NCI-H526 treated with DMSO at 0.1 percent for 48 hours (cell line): ENCODE results near the gene SLC2A9.

Source experiments
- DNase-seq: peaks from one replicate; lab custom pipeline; 2025; lab: John Stamatoyannopoulos, UW

The SLC2A9 gene

DNA sequence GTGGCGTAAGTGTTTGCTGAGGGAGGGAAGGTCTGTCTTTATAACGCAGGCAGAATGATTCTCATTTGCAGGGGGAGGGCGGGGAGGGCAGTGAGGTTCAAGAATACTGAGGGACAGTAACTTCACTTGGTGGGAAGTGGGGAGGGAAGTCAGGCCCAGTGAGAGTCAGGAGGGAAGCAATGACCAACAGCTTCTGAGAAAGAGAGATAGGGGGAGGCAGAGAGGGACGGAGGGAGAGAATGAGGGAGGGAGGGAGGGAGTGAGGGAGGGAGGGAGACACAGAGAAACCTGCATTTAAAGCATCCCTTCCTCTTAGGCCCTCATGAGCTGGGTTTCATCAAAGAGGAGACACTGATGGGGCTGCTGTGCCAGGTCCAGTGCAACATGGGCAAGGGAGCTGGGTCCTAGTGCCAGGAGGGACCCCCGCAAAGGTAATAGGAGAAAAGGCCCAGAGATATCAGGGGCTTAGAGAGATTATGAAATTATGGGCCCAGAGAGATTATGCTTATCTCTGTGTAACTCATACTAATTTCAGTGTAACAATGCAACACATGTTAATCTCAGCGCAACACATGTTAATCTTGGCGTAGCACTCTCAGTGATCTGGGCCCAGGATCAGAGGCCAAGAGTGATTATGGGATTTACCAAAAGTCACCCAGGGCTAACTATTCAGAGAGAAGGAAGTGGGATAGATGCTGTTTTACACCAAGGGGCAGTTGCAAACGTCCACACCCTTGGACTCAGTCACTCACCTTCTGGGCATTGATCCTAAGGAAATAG lies 127.8 kb downstream of the SLC2A9 start:
- DNase-seq, result no peak

DNA sequence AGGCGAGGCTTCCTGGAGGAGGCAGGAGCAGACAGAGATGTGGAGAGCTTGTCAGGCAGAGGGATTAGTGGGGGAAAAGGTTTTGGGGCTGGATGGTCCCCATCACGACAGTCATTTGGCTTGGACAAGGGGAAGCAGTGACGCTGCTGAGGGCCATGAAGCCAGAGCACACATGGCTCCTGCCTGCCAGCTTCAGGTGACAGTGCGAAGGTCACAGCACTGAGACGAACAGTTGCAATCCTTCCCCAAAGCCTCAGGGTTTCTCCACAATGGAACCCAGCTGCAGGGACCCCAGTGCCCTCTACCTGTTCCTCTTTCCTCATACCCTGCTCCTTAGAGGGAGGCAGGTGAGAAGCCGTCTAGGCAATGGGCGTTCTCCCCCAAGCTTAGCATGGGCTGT lies 129.6 kb downstream of the SLC2A9 start:
- DNase-seq, result no peak

DNA sequence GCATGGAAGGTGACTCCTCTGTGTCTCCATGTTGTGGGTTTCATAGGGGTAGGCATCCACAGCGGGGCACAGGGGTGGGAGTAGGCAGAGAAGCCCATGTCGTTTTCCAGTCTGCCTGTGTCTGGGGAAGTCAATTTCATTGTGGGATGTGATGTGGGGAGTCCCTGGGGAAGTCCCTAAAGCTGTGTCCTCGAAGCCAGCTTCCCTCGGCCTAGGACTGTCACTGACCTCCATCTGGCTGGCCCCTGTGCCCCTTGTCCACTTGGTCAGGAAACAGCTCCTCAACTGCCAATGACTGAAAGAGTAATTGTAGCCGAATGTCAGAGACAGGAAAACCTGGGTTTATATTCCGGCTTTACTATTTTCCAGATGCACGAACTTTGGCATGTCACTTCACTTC lies 130.2 kb downstream of the SLC2A9 start:
- DNase-seq, result no peak

- no peak for DNase-seq
Observed at GRCh38 chr4:9889306-9889705, 132.0 kb downstream of the SLC2A9 start.

DNA sequence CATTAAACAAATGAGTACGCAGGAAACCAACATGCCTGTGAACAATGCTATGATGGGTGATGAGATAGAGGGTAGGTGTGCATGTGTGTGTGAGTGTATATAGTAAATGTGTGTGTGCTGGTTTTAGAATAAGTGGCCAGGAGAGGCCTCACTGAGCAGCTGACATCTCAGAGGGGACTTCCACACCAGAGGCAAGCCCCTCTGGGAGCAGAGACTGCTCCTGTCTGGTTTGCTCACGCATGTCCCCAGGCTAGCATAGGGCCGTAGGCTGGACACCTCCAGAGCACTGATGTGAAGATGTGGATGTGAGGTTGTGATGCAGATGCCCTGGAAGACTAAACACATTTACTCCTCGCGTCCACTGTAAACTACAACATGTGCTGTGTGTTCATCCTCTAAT lies 135.3 kb downstream of the SLC2A9 start:
- no peak for DNase-seq

- no peak for DNase-seq
Observed at GRCh38 chr4:9880406-9881197, 140.7 kb downstream of the SLC2A9 start.

- no peak for DNase-seq
Observed at GRCh38 chr4:9877123-9877522, 144.2 kb downstream of the SLC2A9 start.

GRCh38 chr4:9875516-9875915 lies 145.8 kb downstream of the SLC2A9 start:
- DNase-seq, result no peak

- DNase-seq, result no peak
Observed at GRCh38 chr4:9874385-9874784, 146.9 kb downstream of the SLC2A9 start.

DNA sequence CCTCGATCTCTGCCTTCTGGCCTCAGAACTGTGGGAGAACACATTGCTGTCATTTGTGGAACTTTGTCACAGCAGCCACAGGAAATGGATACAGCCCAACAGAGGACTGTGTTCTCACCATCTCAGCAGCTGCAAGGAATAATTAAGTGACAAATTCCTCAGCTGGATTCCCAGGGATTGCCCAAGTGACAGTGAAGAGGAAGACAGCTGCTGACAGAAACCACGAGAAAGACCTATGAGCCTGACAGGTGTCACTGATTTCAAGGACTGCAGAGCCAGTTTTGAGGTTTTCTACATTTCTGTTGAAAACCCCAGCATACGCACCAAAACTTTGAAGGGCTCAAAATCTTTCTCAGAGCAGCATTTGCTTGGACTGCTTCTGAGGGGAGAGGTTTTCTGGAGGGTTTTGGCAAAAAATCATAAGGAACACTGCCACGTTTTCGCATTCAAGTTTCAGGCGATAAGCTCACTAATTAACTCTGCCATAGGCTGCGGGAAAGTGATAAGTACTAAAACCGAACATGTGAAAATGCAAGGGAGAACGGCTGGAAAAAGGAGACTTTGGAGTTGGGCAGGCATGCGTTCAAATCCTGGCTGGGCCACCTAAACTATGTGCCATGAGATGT lies 151.0 kb downstream of the SLC2A9 start:
- DNase-seq, result no peak

DNA sequence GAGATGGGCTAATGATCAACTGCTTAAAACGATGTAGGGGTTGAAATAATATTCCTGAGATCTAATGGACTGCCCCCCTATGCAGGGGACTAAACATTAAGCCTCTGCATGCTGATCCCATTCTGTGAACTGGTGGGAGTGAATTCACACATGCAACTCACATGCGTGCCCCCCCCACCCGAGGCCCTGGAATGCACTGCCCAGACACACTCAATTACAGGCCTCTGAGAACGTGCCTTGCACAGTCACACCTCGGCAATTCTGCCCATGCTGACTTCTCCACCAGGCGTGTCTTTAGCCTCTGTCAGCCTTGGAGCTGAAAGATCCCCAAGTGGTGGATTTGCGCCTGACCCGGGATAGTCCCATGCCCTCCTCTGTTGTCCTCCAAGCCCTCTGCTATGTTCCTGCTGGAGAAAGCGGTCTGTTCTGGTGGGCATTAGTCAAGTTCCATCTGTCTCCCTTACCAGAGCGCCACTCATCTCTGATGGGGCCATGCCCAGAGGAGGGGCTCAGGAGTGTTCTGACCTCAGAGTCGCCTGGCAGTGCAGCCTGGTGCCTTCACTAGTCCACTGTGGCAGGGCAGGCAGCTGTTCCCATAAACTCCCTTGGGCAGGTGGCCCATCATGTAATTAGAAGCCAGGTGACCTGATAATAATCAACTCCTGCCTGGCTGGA lies 153.4 kb downstream of the SLC2A9 start:
- DNase-seq, result no peak

GRCh38 chr4:9866931-9867330 lies 154.4 kb downstream of the SLC2A9 start:
- no peak for DNase-seq

GRCh38 chr4:9861561-9861960 lies 159.7 kb downstream of the SLC2A9 start:
- no peak for DNase-seq

- DNase-seq, result no peak
Observed at GRCh38 chr4:9859810-9860209, 161.5 kb downstream of the SLC2A9 start.

- DNase-seq, result no peak
Observed at GRCh38 chr4:9849538-9849920, 171.8 kb downstream of the SLC2A9 start.

DNA sequence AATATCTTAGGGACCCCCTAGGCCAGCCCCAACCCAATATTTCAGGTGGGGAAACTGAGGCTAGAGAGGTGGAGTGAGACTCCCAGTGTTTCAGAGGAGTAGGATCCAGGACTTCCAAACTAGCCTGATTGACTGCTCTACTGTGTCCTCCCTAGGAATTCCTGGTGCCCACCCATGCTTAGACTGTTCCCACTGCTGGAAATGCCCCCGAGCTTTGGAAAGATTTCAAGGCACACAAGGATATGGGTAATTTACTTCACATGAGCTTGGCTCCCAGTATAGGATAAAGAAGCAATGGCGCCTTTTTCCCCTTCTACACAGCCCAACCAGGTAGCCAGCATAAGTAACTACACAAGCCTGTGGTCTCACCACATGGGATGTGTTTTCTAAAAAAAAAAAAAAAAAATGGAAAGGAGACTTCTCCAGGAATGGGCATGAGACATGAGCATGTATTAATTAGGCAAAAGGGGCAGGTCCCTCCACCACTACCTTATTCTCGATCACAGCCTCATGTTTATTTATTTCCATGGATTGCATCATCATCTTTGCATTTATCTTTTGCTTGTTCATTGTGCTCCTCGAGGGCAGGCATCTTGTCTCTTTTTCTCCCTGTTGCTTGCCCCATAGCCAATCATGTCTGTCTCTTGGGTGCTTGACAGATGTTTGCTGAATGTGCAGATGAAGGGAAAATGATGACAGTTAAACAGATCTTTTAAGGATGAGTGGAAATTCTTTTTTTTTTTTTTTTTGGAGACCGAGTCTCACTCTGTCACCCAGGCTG lies 173.1 kb downstream of the SLC2A9 start:
- DNase-seq, result no peak

GRCh38 chr4:9845791-9846493 lies 175.4 kb downstream of the SLC2A9 start:
- DNase-seq, result no peak

DNA sequence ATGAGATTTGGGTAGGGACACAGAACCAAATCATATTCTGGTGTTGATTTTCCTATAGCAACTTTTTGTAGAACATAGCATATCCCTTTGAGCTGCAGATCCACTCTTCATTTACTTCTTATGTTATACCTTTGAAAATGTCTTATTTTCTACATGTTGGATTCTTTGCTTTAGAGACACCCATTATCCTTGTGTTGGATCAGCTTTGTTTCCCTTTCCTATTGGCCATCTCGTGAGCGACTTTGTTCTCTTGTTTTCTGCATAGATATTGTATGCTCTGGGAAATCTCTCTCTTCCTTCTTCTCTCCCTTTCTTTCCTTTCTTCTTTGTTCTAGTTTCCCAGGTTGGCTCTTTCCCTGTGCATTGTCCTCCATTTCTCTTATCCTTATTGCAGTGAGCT lies 180.2 kb downstream of the SLC2A9 start:
- no peak for DNase-seq

GRCh38 chr4:9835430-9835829 lies 185.9 kb downstream of the SLC2A9 start:
- DNase-seq, result no peak

DNA sequence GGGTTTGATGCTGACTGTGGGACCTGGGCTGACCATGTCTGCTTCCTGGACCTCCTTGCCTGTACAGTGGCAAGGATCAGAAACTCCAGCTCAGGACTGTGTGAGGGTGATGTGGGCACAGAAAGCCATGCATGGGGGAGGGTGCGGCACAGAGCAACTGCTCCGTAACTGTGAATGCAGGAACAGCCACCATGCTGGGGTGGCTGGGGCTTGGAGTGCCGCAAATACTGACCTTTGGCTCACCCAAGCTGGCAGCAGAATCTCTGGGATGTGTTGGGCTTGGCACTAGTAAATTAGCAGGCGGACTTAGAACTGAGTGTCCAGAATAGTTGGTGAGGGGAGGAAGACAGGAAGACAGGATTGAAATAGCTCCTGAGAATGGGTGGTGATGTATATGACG lies 187.9 kb downstream of the SLC2A9 start:
- no peak for DNase-seq

DNA sequence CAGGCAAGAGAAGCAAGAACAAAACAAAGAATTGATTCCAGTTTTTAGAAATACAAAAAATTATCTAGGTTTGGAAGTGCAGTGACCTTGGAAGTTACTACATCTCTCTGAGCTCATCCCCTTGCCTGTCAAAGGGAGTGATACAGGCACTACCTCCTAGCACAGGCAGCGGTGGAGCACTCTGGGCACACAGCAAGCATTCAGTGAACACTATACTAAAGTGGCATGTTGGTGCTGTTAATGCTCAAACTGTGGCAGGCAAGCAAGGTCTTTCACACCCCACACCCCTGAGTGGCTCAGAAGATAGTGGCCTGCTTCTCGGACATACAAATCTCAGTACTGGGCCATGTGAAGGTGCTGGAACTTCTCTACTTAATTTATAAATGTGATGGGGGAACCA lies 188.7 kb downstream of the SLC2A9 start:
- DNase-seq, result no peak
